ENCODE results near the gene GBF1.

Gene GBF1

GRCh38 chr10:102286216-102286615 is 40.9 kb downstream of the GBF1 start:
- H3K4me3 ChIP-seq (ENCODE audit: low read length in 2 of 2) = no peak overlapping the region
- H3K27ac ChIP-seq (replicated peaks; ENCODE audit: low read length) = no peak overlapping the region
- no peak overlapping the region for H3K23ac ChIP-seq (ENCODE audit: low read depth, low read length, poor library complexity)
- H2AFZ ChIP-seq (ENCODE audit: low read length) = no peak overlapping the region
- H3K9ac ChIP-seq (ENCODE audit: low read depth, low read length, poor library complexity) = no peak overlapping the region
- no peaks in the 10 kb centered on the region for H3K27me3 ChIP-seq (ENCODE audit: control insufficient read depth in 3 of 3, insufficient read depth in 3 of 3, low read depth in 1 of 3, low read length in 3 of 3)
- no peak overlapping the region for H4K8ac ChIP-seq (ENCODE audit: low read depth, low read length)
- no peaks in the 10 kb centered on the region for H3K4me1 ChIP-seq (ENCODE audit: control insufficient read depth in 2 of 2, insufficient read depth in 1 of 2, low read depth in 1 of 2, low read length in 2 of 2)
- H2BK120ac ChIP-seq (ENCODE audit: low read depth, low read length) = no peak overlapping the region
- no peaks in the 10 kb centered on the region for H3K36me3 ChIP-seq (replicated peaks in 1 of 2; ENCODE audit: control insufficient read depth in 2 of 2, insufficient read depth in 2 of 2, low read length in 2 of 2)
- DNase-seq (ENCODE audit: low spot score) = no peak
- H2AK5ac ChIP-seq (ENCODE audit: low read depth, low read length) = no peak overlapping the region
- H3K14ac ChIP-seq (ENCODE audit: low read length) = no peak overlapping the region
- H3K18ac ChIP-seq (ENCODE audit: low read length) = no peak overlapping the region
- no CpG with 5 or more reads among the region's 2 CpGs for WGBS, 2 donors (ENCODE audit: extremely low coverage in 2 of 2, insufficient read length in 2 of 2, insufficient replicate concordance in 1 of 2)
- no peak overlapping the region for H3K4me2 ChIP-seq (ENCODE audit: insufficient read depth, low read length, poor library complexity, severe bottlenecking)
- no peaks in the 10 kb centered on the region for H3K79me1 ChIP-seq (ENCODE audit: low read depth, low read length)
- no peak overlapping the region for H2BK12ac ChIP-seq (ENCODE audit: low read length)
- H2BK5ac ChIP-seq (ENCODE audit: low read length) = no peak overlapping the region
- H4K91ac ChIP-seq (ENCODE audit: low read depth, low read length, poor library complexity) = no peak overlapping the region
- no peaks in the 10 kb centered on the region for H3K9me3 ChIP-seq (replicated peaks in 1 of 2; ENCODE audit: control insufficient read depth in 2 of 2, insufficient read depth in 1 of 2, low read depth in 1 of 2, low read length in 2 of 2)
- no peak overlapping the region for H3K4ac ChIP-seq (ENCODE audit: low read length)
- H2BK15ac ChIP-seq (ENCODE audit: low read length) = no peak overlapping the region

- no peak overlapping the region for H3K4ac ChIP-seq (ENCODE audit: low read length)
- H4K91ac ChIP-seq (ENCODE audit: low read depth, low read length, poor library complexity) = no peak overlapping the region
- H3K4me3 ChIP-seq (ENCODE audit: low read length in 2 of 2) = no peak overlapping the region
- H3K27me3 ChIP-seq (ENCODE audit: control insufficient read depth in 3 of 3, insufficient read depth in 3 of 3, low read depth in 1 of 3, low read length in 3 of 3) = no peaks in the 10 kb centered on the region
- H2BK12ac ChIP-seq (ENCODE audit: low read length) = no peak overlapping the region
- no peaks in the 10 kb centered on the region for H3K4me1 ChIP-seq (ENCODE audit: control insufficient read depth in 2 of 2, insufficient read depth in 1 of 2, low read depth in 1 of 2, low read length in 2 of 2)
- no peak overlapping the region for H4K8ac ChIP-seq (ENCODE audit: low read depth, low read length)
- H2BK15ac ChIP-seq (ENCODE audit: low read length) = no peak overlapping the region
- H3K36me3 ChIP-seq (replicated peaks in 1 of 2; ENCODE audit: control insufficient read depth in 2 of 2, insufficient read depth in 2 of 2, low read length in 2 of 2) = no peaks in the 10 kb centered on the region
- H2BK120ac ChIP-seq (ENCODE audit: low read depth, low read length) = no peak overlapping the region
- H2BK5ac ChIP-seq (ENCODE audit: low read length) = no peak overlapping the region
- no peaks in the 10 kb centered on the region for H3K79me1 ChIP-seq (ENCODE audit: low read depth, low read length)
- DNase-seq (ENCODE audit: low spot score) = no peak
- no peak overlapping the region for H2AFZ ChIP-seq (ENCODE audit: low read length)
- H3K4me2 ChIP-seq (ENCODE audit: insufficient read depth, low read length, poor library complexity, severe bottlenecking) = no peak overlapping the region
- no peak overlapping the region for H3K27ac ChIP-seq (replicated peaks; ENCODE audit: low read length)
- H3K9me3 ChIP-seq (replicated peaks in 1 of 2; ENCODE audit: control insufficient read depth in 2 of 2, insufficient read depth in 1 of 2, low read depth in 1 of 2, low read length in 2 of 2) = no peaks in the 10 kb centered on the region
- no peak overlapping the region for H3K23ac ChIP-seq (ENCODE audit: low read depth, low read length, poor library complexity)
- no peak overlapping the region for H3K9ac ChIP-seq (ENCODE audit: low read depth, low read length, poor library complexity)
- no peak overlapping the region for H2AK5ac ChIP-seq (ENCODE audit: low read depth, low read length)
- no peak overlapping the region for H3K18ac ChIP-seq (ENCODE audit: low read length)
- H3K14ac ChIP-seq (ENCODE audit: low read length) = no peak overlapping the region
Measured at GRCh38 chr10:102287538-102287937, 42.2 kb downstream of the GBF1 start.

- no peak for DNase-seq (ENCODE audit: low spot score)
- Histone ChIP-seq H2BK120ac (ENCODE audit: low read depth, low read length) (no peak overlapping the region), H3K27ac (replicated peaks; ENCODE audit: low read length) (no peak overlapping the region), H2BK12ac (ENCODE audit: low read length) (no peak overlapping the region), H2AK5ac (ENCODE audit: low read depth, low read length) (no peak overlapping the region), H2BK5ac (ENCODE audit: low read length) (no peak overlapping the region), H2AFZ (ENCODE audit: low read length) (no peak overlapping the region), H4K8ac (ENCODE audit: low read depth, low read length) (no peak overlapping the region), H3K36me3 (replicated peaks in 1 of 2; ENCODE audit: control insufficient read depth in 2 of 2, insufficient read depth in 2 of 2, low read length in 2 of 2) (no peaks in the 10 kb centered on the region), H3K9ac (ENCODE audit: low read depth, low read length, poor library complexity) (no peak overlapping the region), H3K4me1 (ENCODE audit: control insufficient read depth in 2 of 2, insufficient read depth in 1 of 2, low read depth in 1 of 2, low read length in 2 of 2) (no peaks in the 10 kb centered on the region), H2BK15ac (ENCODE audit: low read length) (no peak overlapping the region), H3K79me1 (ENCODE audit: low read depth, low read length) (no peaks in the 10 kb centered on the region), H3K18ac (ENCODE audit: low read length) (no peak overlapping the region), H3K9me3 (replicated peaks in 1 of 2; ENCODE audit: control insufficient read depth in 2 of 2, insufficient read depth in 1 of 2, low read depth in 1 of 2, low read length in 2 of 2) (no peaks in the 10 kb centered on the region), H4K91ac (ENCODE audit: low read depth, low read length, poor library complexity) (no peak overlapping the region), H3K4ac (ENCODE audit: low read length) (no peak overlapping the region), H3K27me3 (ENCODE audit: control insufficient read depth in 3 of 3, insufficient read depth in 3 of 3, low read depth in 1 of 3, low read length in 3 of 3) (no peaks in the 10 kb centered on the region), H3K14ac (ENCODE audit: low read length) (no peak overlapping the region), H3K4me3 (ENCODE audit: low read length in 2 of 2) (no peak overlapping the region), H3K4me2 (ENCODE audit: insufficient read depth, low read length, poor library complexity, severe bottlenecking) (no peak overlapping the region), H3K23ac (ENCODE audit: low read depth, low read length, poor library complexity) (no peak overlapping the region)
- no CpG with 5 or more reads among the region's 4 CpGs for WGBS, 2 donors (ENCODE audit: extremely low coverage in 2 of 2, insufficient read length in 2 of 2, insufficient replicate concordance in 1 of 2)
Measured at GRCh38 chr10:102287991-102288390, 42.7 kb downstream of the GBF1 start.

- Histone ChIP-seq H3K4me3 (ENCODE audit: low read length in 2 of 2) (no peak overlapping the region), H3K9me3 (replicated peaks in 1 of 2; ENCODE audit: control insufficient read depth in 2 of 2, insufficient read depth in 1 of 2, low read depth in 1 of 2, low read length in 2 of 2) (no peaks in the 10 kb centered on the region)
- no CpG with 5 or more reads among the region's 2 CpGs for WGBS, 2 donors (ENCODE audit: extremely low coverage in 2 of 2, insufficient read length in 2 of 2, insufficient replicate concordance in 1 of 2)
Measured at GRCh38 chr10:102289356-102289755, 44.0 kb downstream of the GBF1 start.

More at GRCh38 chr10:102289356-102289755, 44.0 kb downstream of the GBF1 start:
- H3K9ac ChIP-seq (ENCODE audit: low read depth, low read length, poor library complexity) = no peak overlapping the region
- no peak overlapping the region for H2AK5ac ChIP-seq (ENCODE audit: low read depth, low read length)
- no peak overlapping the region for H2AFZ ChIP-seq (ENCODE audit: low read length)
- H2BK15ac ChIP-seq (ENCODE audit: low read length) = no peak overlapping the region
- no peak overlapping the region for H2BK12ac ChIP-seq (ENCODE audit: low read length)
- no peak overlapping the region for H3K14ac ChIP-seq (ENCODE audit: low read length)
- H3K4me1 ChIP-seq (ENCODE audit: control insufficient read depth in 2 of 2, insufficient read depth in 1 of 2, low read depth in 1 of 2, low read length in 2 of 2) = no peaks in the 10 kb centered on the region
- H3K27me3 ChIP-seq (ENCODE audit: control insufficient read depth in 3 of 3, insufficient read depth in 3 of 3, low read depth in 1 of 3, low read length in 3 of 3) = no peaks in the 10 kb centered on the region
- H3K18ac ChIP-seq (ENCODE audit: low read length) = no peak overlapping the region
- no peak for DNase-seq (ENCODE audit: low spot score)
- H3K79me1 ChIP-seq (ENCODE audit: low read depth, low read length) = no peaks in the 10 kb centered on the region
- no peak overlapping the region for H3K4me2 ChIP-seq (ENCODE audit: insufficient read depth, low read length, poor library complexity, severe bottlenecking)
- no peak overlapping the region for H2BK5ac ChIP-seq (ENCODE audit: low read length)
- no peak overlapping the region for H3K4ac ChIP-seq (ENCODE audit: low read length)
- no peak overlapping the region for H4K8ac ChIP-seq (ENCODE audit: low read depth, low read length)
- no peaks in the 10 kb centered on the region for H3K36me3 ChIP-seq (replicated peaks in 1 of 2; ENCODE audit: control insufficient read depth in 2 of 2, insufficient read depth in 2 of 2, low read length in 2 of 2)
- H4K91ac ChIP-seq (ENCODE audit: low read depth, low read length, poor library complexity) = no peak overlapping the region
- H3K23ac ChIP-seq (ENCODE audit: low read depth, low read length, poor library complexity) = no peak overlapping the region
- no peak overlapping the region for H3K27ac ChIP-seq (replicated peaks; ENCODE audit: low read length)
- H2BK120ac ChIP-seq (ENCODE audit: low read depth, low read length) = no peak overlapping the region
